Suppressor macrophage (primary cell): ENCODE results near the gene TRIM73.
A peak's percentile ranks its signal among the peaks of the same experiment; 100 is the strongest.
"Not testable (repeated sequence)": the region's sequence is repeated elsewhere in the genome, so short reads cannot be mapped to it uniquely, and the experiment has no call there.

ENCODE experiments used
- DNase-seq, 4 experiments: peaks; one replicate each; pipeline ENCODE4 v3.0.0-alpha.2; 2020 to 2022

Gene TRIM73

DNA sequence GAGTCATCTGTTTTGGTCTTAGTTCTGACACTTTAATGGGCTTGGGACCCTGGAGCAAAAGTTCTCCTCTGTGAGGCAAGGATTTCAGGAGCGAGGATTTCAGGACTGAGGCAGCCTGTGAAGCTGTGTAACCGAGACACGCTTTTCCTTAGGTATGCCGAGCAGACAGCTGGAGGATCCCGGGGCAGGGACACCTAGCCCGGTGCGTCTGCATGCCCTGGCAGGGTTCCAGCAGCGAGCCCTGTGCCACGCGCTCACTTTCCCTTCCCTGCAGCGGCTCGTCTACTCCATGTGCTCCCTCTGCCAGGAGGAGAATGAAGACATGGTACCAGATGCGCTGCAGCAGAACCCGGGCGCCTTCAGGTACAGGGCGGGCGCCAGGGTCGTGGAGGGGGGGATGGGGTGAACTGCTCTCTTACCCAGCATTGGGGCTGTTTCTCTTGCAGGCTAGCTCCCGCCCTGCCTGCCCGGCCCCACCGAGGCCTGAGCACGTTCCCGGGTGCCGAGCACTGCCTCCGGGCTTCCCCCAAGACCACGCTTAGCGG lies 20.5 kb downstream of the TRIM73 start:
- DNase-seq, result not testable (repeated sequence)

DNA sequence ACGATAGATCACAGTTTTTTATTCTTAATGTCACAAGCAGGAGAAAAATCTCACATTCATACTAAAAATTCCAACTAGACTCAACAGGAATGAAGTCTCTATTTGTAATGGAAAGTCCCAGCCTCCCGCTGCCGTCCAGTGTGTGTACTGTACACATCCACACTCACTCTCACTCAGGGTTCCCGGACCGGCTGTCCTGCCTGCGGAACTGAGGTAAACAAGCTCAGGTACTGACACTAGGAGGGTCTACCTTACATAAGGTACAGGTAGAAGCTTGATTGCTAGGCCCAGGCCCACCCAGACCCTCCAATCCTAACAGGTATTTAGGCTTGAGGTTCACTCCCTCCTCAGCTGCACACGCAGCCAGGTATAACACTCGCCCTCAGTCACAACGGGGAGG lies 21.4 kb downstream of the TRIM73 start:
- DNase-seq, result not testable (repeated sequence)

DNA sequence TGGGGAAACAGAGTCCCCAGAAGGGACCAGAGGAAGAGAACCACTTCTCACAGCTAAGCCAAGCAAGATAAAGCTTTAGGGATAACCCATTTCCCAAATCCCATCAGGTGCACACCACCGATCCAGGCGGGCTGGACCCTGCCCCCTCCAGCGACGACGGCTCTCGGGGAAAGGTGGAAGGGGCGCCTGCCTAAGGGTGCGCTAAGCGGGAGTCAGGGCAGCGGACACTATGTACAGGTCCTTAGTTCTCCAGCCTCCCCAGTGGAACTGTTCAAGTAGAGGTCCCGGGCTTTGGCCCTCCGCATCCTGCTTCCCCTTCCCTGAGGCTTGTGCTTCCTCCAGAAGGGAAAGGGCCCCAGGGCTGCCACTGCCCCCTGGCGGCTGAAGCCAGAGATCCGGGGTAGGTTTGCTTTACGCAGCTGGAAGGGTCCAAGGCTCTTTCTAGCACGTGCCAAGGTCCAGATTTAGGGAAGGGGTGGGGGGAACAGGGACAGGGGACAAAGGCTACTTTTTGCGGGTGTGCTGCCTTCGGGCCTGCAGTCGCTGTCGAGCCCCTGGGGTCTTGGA lies 22.9 kb downstream of the TRIM73 start:
- DNase-seq, result not testable (repeated sequence)

DNA sequence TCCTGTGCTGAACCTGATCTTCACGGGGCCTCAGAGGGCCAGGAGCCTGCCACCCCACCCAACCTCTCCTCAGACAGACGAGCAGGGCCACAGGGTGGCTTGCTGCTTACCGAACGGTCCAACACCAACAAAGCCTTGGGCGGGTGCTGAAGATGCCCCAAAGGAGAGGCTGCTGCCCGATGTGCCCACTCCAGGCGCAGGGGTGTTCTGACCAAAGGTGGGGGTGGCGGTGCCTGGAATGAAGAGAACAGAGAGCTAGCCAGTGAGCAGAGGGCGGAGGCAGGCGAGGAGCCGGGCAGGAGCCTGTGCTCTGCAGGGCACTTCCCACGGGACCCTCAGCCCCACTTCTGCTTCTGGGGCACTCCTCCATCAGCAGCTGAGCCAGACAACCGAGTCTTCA lies 23.8 kb downstream of the TRIM73 start:
- DNase-seq, result not testable (repeated sequence)

DNA sequence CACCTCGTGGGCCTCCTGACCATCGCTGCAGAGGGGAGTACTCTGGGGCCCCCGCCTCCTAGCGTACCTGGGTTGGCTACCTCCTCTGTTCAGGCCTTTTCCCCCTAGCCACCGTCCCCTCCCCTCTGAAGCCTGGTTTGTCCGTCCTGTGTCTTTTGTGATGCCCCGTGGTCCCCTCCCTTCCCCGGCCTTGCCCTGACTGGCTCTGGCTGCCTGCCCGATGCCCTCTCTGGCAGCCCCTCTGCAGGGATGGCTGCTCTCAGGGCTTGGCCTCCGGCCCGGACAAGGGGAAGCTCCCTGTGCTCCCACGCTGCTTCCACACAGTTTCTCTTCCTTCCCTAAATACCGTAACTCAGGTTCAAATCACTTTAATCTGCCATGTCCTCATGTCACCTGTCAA lies 24.3 kb downstream of the TRIM73 start:
- DNase-seq, result not testable (repeated sequence)

DNA sequence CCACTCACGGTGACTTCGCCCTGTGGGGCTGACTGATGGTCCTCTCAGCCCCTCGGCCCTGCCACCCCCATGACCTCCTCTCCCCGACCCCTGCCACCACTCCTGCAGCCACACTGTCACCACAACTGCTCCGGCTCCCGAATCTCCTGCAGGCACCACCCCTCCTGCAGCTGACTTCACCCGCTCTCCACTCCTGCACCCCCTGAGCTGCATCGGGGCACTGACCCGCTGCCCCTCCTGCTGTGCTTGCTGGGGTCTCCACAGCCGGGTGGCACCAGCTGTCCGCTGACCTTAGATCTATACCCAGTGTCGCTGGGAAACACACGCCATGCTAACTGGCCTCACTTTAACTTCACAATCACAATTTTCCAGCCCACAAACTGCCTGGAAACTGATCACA lies 24.7 kb downstream of the TRIM73 start:
- not testable (repeated sequence) for DNase-seq

DNA sequence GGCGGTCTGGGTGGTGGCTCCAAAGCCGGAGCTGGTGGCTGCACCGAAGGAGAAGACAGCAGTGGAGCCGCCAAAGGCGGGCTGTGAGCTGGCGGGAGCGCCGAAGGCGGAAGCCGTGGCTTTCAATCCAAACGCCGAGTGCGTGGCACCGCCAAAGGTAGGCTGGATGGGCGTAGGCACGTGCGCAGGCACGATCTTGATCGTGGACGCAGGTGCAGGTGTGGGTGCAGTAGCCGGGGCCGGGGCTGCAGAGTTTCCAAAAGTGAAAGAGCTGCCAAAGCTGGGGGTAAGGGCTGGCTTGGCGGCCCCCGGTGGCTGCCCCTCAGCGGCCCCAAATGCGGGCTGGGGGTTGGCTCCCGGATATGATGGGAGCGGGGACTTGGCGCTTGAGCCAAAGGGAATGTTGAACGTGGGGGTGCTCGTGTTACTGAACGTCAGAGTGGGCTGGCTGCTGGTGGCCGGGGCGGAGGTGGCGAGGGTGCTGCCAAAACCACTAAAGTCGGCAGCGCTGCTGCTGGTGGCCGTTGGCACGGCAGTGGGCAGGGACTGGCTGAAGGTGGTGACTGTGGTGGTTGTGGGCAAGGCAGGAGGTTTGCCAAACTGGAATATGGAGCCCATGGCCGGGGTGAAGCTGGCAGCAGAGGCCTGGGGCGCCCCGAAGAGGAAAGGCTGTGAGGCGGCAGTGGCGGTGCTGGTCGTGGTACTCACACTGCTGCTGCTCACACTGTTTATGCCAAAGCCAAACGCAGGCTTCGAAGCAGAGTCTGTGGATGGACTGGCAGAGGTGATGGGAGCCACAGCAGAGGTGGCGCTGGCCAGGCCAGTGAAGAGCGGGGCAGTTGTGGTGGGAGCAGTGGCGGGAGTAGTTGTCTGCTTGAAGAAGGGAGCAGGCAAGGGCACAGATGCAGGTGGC lies 26.6 kb downstream of the TRIM73 start:
- DNase-seq, result not testable (repeated sequence)

DNA sequence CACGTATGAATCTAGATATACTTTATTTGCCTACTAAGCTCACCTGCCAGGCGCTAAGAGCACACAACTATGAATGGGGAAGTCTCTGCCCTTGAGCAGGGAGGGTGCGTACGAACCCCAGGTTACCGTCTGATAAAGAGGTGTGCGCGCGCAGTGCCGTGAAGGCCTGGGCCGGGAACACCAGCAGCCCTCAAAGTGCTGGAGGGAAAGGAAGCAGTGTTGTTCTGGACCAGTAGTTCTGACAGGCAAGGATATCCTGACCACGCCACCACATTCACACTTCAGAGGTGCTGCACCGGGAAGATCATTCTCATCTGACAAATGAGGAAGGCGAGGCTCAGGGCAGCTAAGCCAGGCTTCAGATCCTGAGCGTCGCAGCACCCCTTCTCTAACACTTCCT lies 28.1 kb downstream of the TRIM73 start:
- DNase-seq, result not testable (repeated sequence)

DNA sequence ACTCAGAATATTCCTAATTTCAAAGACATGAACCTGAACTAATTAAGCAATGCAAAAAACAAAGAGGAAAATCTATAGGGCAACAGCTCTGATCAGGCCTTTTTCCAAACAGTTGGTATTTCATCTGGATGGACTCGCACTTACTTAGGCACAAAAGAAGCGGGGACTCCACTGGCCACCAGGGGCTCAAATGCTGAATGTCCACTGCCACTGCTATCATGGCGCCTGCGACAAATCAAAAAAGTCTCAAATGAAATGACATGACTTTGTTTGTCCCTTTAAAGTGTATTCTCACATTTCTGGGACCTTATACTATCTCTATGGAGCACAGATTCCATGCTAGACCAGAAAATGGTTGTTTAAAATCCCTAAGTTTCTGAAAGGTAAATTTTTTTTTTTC lies 43.6 kb downstream of the TRIM73 start:
- DNase-seq, result peak in 3 of 4 experiments; percentile 1 to 7 (median 3)

DNA sequence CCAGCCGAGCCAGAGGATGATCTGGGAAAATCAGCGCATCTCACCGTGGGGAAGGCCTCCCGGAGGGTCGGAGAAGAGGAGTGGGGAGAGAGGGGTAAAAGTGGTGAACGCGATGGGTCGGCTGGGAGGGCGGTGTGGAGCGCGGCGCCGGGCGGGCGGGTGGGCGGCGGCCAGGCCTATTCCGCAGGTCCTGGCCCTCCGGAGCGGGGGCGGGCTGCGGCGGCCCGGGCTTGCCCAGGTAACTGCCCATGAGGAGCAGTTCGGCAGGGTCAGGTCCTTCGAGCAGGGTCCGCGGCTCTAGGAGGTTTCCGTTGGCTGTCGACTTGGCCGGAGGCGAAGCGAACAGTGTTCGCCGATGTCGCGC lies 46.7 kb downstream of the TRIM73 start:
- not testable (repeated sequence) for DNase-seq

DNA sequence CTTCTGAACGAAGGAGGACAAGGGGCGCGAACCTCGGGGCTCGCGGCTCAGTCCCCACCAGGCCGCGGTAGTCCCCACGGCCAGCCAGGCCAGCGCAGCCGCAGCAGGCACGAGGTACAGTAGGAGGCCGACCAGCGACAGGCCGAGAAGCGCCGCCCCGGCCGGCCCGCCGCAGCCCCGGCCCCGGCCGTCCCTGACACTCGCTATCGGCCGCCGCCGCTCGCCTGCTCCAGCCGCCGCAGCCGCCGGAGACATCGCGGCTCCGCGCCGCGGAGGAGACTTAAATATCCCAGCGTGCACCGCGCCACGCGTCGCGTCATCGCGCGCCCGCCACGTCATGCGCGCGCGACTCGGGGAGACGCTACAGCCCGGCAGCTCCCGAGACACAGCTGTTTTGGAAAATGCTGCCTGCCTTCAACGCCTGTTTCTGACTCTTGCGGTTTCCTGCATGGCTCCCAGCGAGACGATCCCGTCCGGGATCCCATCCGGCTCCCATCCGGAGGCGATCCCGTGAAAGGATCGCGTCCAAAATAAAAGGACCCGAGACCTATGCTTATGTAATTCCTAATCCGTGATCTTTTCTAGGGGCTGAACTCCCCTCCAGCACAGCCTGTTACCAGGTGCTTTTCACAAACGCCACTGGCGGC lies 47.2 kb downstream of the TRIM73 start:
- DNase-seq, result peak; percentile 4 to 18 (median 8)

DNA sequence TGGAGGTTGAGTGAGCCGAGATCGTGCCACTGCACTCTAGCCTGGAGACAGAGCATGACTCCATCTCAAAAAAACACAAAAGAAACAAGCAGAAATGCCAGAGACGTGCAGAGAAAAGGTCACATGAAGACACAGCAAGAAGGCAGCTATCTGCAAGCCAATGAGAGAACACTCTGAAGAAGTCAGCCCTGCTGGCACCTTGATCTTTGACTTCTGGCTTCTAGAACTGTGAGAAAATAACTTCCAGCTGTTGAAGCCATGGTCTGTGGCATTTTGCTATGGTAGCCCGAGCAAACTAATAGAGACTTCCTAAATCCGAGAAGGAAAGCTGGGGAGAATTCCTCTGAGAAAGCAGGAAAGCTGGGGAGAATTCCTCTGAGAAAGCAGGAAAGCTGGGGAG lies 54.5 kb downstream of the TRIM73 start:
- not testable (repeated sequence) for DNase-seq

DNA sequence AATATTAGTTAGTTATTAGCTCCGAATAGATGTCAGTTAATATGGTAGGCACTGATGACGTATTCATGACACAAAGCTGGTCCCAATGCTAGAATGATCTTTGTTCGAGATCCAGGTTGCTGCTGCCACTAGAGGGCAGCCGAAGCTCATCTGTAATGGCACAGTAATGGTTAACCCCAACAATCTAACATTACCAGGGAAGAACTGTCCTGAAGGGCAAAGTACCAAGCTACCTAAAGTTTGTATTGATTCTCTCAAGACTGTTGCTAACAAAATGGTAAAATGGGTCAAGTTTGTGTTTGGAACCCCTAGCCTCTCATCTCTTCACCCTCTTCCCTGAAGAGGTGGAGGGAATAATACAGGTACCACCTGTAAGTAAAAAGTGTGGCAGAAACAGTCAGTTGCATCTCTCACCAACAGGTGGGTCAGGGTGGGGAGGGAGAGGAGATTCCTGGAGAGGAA lies 57.1 kb downstream of the TRIM73 start:
- not testable (repeated sequence) for DNase-seq
